OCI-LY3 (cell line): Measurements from ENCODE around the gene ARHGAP18.

ENCODE experiments used
- H2AFZ ChIP-seq: fragments of 200-600, 300-600 bp; shearing (Covaris generic); 2 replicates; pipeline ENCODE4 v1.6.0; 2014; ENCODE audit warnings: antibody characterized with exemption, low read depth, low read length
- H3K27ac ChIP-seq: fragments of 200-600, 300-600 bp; sonication (generic); 2 replicates; pipeline ENCODE4 v1.5.1; 2014; ENCODE audit warnings: mild to moderate bottlenecking, low read length, moderate library complexity, mixed read lengths
- H3K27me3 ChIP-seq: fragments of 200-600, 300-600 bp; sonication (generic); 2 replicates; pipeline ENCODE4 v1.6.1; 2014; ENCODE audit warnings: low read depth, low read length, mixed read lengths
- H3K36me3 ChIP-seq: fragments of 200-600, 300-600 bp; sonication (generic); replicated peaks from 2 replicates; pipeline ENCODE3; 2014; ENCODE audit warnings: low read depth, low read length, mixed read lengths
- H3K4me1 ChIP-seq: fragments of 300-600, 200-600 bp; sonication (generic); 2 replicates; pipeline ENCODE4 v1.6.1; 2014; ENCODE audit warnings: low read length, mixed read lengths
- H3K4me2 ChIP-seq: fragments of 200-600, 300-600 bp; sonication (generic); 2 replicates; pipeline ENCODE4 v1.6.1; 2014; ENCODE audit warnings: low read length, mixed read lengths
- H3K4me3 ChIP-seq: fragments of 300-600, 200-600 bp; sonication (generic); 2 replicates; pipeline ENCODE4 v1.5.1; 2014; ENCODE audit warnings: antibody characterized with exemption, mild to moderate bottlenecking, low read length, moderate library complexity
- H3K79me2 ChIP-seq: fragments of 300-600, 200-600 bp; shearing (Covaris generic); 2 replicates; pipeline ENCODE4 v1.6.1; 2014; ENCODE audit warnings: mild to moderate bottlenecking, low read length, mixed read lengths
- H3K9ac ChIP-seq: fragments of 300-600, 200-600 bp; shearing (Covaris generic); 2 replicates; pipeline ENCODE4 v1.6.0; 2014; ENCODE audit warnings: mild to moderate bottlenecking, low read length, moderate library complexity
- H3K9me3 ChIP-seq: fragments of 200-600, 300-600 bp; shearing (Covaris generic); 2 replicates; pipeline ENCODE4 v1.6.1; 2014; ENCODE audit warnings: low read length, mixed read lengths; ENCODE audit not compliant: insufficient read depth
- H4K20me1 ChIP-seq: fragments of 200-600, 300-600 bp; sonication (generic); 2 replicates; pipeline ENCODE4 v1.6.1; 2016; ENCODE audit warnings: low read length, mixed read lengths; ENCODE audit not compliant: insufficient read depth
- EZH2phosphoT487 ChIP-seq: fragments of 200-600 bp; shearing (Covaris generic); IDR thresholded peaks from 2 replicates; pipeline ENCODE4 v1.6.1; 2018; ENCODE audit warnings: antibody characterized with exemption, mixed run types, low read depth
- TF ChIP-seq, protein P1 (sequence below): fragments of 200-600, 300-600 bp; sonication (generic); IDR thresholded peaks from 2 replicates; pipeline ENCODE4 v1.5.1; 2014; ENCODE audit warnings: antibody characterized with exemption, low read length, low read depth

The ARHGAP18 gene

DNA sequence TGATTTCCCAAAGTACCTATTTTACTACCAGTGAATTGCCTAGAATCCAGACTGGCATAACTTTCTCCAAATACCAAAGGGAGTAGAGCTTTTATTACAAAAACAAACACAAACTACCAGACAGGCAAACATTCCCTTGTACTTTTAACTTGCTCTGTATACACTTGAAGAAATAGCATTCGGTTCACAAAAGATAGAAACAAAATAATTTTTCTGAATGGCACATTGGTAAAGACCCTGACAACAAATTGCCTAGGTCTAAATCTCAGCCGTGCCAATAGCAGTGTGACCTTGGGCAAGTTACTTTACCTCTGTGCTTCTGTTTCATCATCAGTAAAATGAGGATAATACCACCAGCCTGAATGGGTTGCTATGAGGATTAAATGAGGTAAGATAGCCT is 15.9 kb downstream of the ARHGAP18 start:
- no peaks in the 10 kb centered on the region for H3K27me3 ChIP-seq
- H3K4me1 ChIP-seq: peaks cover 27% of the 10 kb centered on the region
- H3K4me3 ChIP-seq: no peak overlapping the region
- TF ChIP-seq, protein P1, sequence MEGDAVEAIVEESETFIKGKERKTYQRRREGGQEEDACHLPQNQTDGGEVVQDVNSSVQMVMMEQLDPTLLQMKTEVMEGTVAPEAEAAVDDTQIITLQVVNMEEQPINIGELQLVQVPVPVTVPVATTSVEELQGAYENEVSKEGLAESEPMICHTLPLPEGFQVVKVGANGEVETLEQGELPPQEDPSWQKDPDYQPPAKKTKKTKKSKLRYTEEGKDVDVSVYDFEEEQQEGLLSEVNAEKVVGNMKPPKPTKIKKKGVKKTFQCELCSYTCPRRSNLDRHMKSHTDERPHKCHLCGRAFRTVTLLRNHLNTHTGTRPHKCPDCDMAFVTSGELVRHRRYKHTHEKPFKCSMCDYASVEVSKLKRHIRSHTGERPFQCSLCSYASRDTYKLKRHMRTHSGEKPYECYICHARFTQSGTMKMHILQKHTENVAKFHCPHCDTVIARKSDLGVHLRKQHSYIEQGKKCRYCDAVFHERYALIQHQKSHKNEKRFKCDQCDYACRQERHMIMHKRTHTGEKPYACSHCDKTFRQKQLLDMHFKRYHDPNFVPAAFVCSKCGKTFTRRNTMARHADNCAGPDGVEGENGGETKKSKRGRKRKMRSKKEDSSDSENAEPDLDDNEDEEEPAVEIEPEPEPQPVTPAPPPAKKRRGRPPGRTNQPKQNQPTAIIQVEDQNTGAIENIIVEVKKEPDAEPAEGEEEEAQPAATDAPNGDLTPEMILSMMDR: no peak
- no peak for TF ChIP-seq EZH2phosphoT487
- no peaks in the 10 kb centered on the region for H3K36me3 ChIP-seq
- H3K4me2 ChIP-seq: no peak overlapping the region
- H3K9ac ChIP-seq: no peak overlapping the region
- H4K20me1 ChIP-seq: no peaks in the 10 kb centered on the region
- no peaks in the 10 kb centered on the region for H3K9me3 ChIP-seq
- no peak overlapping the region for H3K27ac ChIP-seq
- H2AFZ ChIP-seq: no peak overlapping the region
- 0 out of 2 replicates have a peak, but pooled peaks cover 8% of the 10 kb centered on the region for H3K79me2 ChIP-seq

DNA sequence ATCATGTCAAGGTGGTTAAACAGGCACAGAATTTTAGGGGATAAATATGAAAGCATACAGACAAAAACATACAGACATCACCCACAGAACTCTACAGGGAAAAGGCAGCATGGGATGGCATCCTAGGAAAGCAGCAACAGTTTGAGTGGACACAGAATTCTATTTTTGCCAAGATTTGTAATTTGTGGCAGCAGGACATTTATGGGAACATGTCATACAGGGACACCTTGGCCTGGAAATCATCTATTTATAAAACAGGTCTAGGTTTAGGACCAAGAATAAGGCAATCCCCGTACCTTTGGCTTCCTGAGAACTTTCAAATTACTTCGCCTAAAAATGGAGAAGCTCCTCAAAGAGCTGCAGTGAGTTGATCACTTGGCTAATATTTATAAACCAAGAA is 17.5 kb downstream of the ARHGAP18 start:
- Histone ChIP-seq H3K9ac (no peak overlapping the region), H3K79me2 (0 out of 2 replicates have a peak, but pooled peaks cover 8% of the 10 kb centered on the region)

DNA sequence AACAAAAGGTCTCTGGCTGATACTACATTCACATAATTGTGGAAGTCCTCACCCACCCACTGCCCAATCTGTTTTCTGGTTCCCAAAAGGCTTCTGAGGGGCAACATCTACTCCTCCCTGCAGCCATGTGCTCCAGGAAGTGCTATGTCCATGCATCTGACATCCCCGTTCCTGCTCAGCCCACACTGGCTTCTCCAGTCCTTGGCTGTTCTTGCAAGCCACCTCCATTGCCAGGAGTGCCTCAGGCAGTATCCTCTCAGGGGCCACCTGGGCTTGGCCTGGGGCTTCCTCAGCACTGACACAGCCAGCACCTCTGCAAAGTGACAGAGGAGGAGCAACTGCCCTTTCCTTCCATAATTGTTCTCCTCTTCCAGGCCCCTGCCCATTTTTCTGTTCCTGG is 18.3 kb downstream of the ARHGAP18 start:
- Histone ChIP-seq H3K27me3 (no peaks in the 10 kb centered on the region), H3K9me3 (no peaks in the 10 kb centered on the region), H3K79me2 (0 out of 2 replicates have a peak, but pooled peaks cover 8% of the 10 kb centered on the region), H3K4me2 (no peak overlapping the region), H3K4me1 (peaks cover 28% of the 10 kb centered on the region), H3K4me3 (no peak overlapping the region), H3K36me3 (no peaks in the 10 kb centered on the region), H4K20me1 (no peaks in the 10 kb centered on the region), H2AFZ (no peak overlapping the region), H3K27ac (no peak overlapping the region), H3K9ac (no peak overlapping the region)
- no peak for TF ChIP-seq EZH2phosphoT487
- TF ChIP-seq, protein P1: no peak

More for the DNA sequence above, 17.5 kb downstream of the ARHGAP18 start:
- Histone ChIP-seq H3K4me1 (peaks cover 23% of the 10 kb centered on the region), H3K9me3 (no peaks in the 10 kb centered on the region), H3K27me3 (no peaks in the 10 kb centered on the region), H3K4me3 (no peak overlapping the region), H3K4me2 (no peak overlapping the region), H3K27ac (no peak overlapping the region), H3K36me3 (no peaks in the 10 kb centered on the region), H4K20me1 (no peaks in the 10 kb centered on the region), H2AFZ (no peak overlapping the region)
- no peak for TF ChIP-seq EZH2phosphoT487
- TF ChIP-seq, protein P1: no peak

DNA sequence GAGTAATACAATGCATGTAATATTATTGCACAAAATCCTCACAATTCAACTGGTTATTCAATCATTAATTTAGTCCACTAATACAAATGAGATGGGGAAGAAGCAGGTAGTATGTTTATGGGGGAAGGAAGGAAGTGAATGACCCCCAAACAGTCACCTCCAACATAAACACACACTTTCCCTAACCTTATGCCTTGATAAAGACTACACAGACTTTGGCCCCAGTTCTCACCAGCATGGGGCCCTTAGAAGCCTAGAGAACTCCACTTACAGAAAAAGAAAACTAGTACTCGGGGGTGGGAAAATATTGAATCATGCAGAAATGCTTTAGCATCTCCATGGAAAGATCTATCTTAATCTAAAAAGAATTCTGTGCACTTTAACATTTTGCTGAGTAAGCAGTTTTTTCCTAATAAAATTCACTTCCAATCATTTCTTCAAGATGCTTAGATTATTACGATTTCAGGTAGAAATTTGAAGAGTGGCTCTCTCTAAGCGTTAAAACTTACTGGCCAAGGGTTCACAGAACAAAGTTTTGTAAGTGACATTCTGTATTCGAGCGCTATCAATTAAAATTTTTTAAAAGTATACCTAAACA is 18.8 kb downstream of the ARHGAP18 start:
- 0 out of 2 replicates have a peak, but pooled peaks cover 8% of the 10 kb centered on the region for H3K79me2 ChIP-seq
- no peaks in the 10 kb centered on the region for H4K20me1 ChIP-seq
- no peak overlapping the region for H3K27ac ChIP-seq
- H2AFZ ChIP-seq: no peak overlapping the region
- peaks cover 31% of the 10 kb centered on the region for H3K4me1 ChIP-seq
- no peak overlapping the region for H3K4me2 ChIP-seq
- H3K4me3 ChIP-seq: no peak overlapping the region
- H3K9me3 ChIP-seq: no peaks in the 10 kb centered on the region
- TF ChIP-seq EZH2phosphoT487: no peak
- TF ChIP-seq, protein P1: no peak
- no peaks in the 10 kb centered on the region for H3K36me3 ChIP-seq
- H3K27me3 ChIP-seq: no peaks in the 10 kb centered on the region
- H3K9ac ChIP-seq: no peak overlapping the region
